ENCODE results near the gene DHX16. TPM values are rescaled to one million over a fixed set of nuclear protein-coding genes. Genes with fewer than 3 reads are reported as not detected.
A peak's percentile ranks its signal among the peaks of the same experiment; 100 is the strongest.

Gene DHX16
- total and polyA plus RNA-seq, 2 donors (not counting 1 experiment from before 2014, with no cell fraction given), result 51.1 to 71.7 TPM

GRCh38 chr6:30721198-30722024 is 48.6 kb upstream of the DHX16 start:
- Histone ChIP-seq H3K4me2 (replicated peaks; ENCODE audit: low read depth, low read length, poor library complexity, severe bottlenecking) (peak overlapping the region; percentile 83), H3K27ac (ENCODE audit: low read length in 2 of 2) (peak overlapping the region; percentile 82 to 84), H3K27me3 (replicated peaks in 1 of 4; ENCODE audit: control extremely low read depth in 1 of 4, control insufficient read depth in 3 of 4, insufficient read depth in 4 of 4, low read length in 3 of 4) (no peaks in the 10 kb centered on the region), H3K9ac (ENCODE audit: low read length) (peak overlapping the region; percentile 78), H3K36me3 (replicated peaks in 1 of 2; ENCODE audit: control extremely low read depth in 1 of 2, control insufficient read depth in 1 of 2, extremely low read depth in 1 of 2, insufficient read depth in 2 of 2, low read length in 1 of 2) (peaks cover 2 to 36% of the 10 kb centered on the region in 2 experiments), H4K20me1 (ENCODE audit: control insufficient read depth, insufficient read depth, low read length, poor library complexity, severe bottlenecking) (peaks cover 44% of the 10 kb centered on the region), H3K79me2 (ENCODE audit: control insufficient read depth, insufficient read depth, low read length) (peaks cover 72% of the 10 kb centered on the region), H3K4me1 (ENCODE audit: control insufficient read depth in 2 of 2, insufficient read depth in 2 of 2, low read length in 2 of 2) (peaks cover 27 to 46% of the 10 kb centered on the region in 2 donors), H3K9me3 (ENCODE audit: control extremely low read depth in 1 of 3, control insufficient read depth in 2 of 3, insufficient read depth in 1 of 3, low read length in 2 of 3) (no peaks in the 10 kb centered on the region), H3K4me3 (ENCODE audit: control extremely low read depth in 1 of 5, extremely low read depth in 1 of 5, insufficient read depth in 1 of 5, low read depth in 2 of 5, low read length in 4 of 5) (peak overlapping the region; percentile 74 to 99 (median 92)), H2AFZ (ENCODE audit: insufficient read depth, low read depth, low read length, poor library complexity, severe bottlenecking) (peak overlapping the region; percentile 63)
- TF ChIP-seq EZH2 (IDR thresholded peaks at IDR 0.05; ENCODE audit: borderline replicate concordance, insufficient read depth, low read depth, low read length, poor library complexity, severe bottlenecking) (no peak), CTCF (IDR thresholded peaks at IDR 0.05) (peak; percentile 25)
- CTCF ChIA-PET, result interaction anchor here (0.9 to 22.5 kb wide), 21 partner anchors 8 to 366 kb away, joined by 3 to 963 read pairs (median 7); partner anchors contain the start of genes ABCF1, ATAT1, DHX16 and FLOT1
- no peaks in the 10 kb centered on the region for H3K9me3 Mint-ChIP-seq (ENCODE audit: insufficient read depth)
- H3K27ac Mint-ChIP-seq, result peak overlapping the region; percentile 90
- H3K27me3 Mint-ChIP-seq, result no peaks in the 10 kb centered on the region
- ATAC-seq (ENCODE audit: low read depth) (peak; percentile 50), DNase-seq (peak; percentile 98)
- POLR2A ChIA-PET, result interaction anchor here (0.6 to 9.8 kb wide), 9 partner anchors 15 to 239 kb away, joined by 3 to 216 read pairs (median 6); partner anchors contain the start of genes FLOT1, MRPS18B and PPP1R10
- peak overlapping the region; percentile 90 for H3K4me3 Mint-ChIP-seq
- WGBS (ENCODE audit: insufficient coverage), result under 1% methylated on average over 63 of the region's 71 CpGs
- intact Hi-C loops (cut with micrococcal nuclease), result loop anchor here (1.0 kb wide), 5 partner anchors 21 to 165 kb away; partner anchors contain the start of genes ABCF1, C6orf136, FLOT1 and GNL1
- peaks cover 59% of the 10 kb centered on the region for H3K4me1 Mint-ChIP-seq
